Esophagus squamous epithelium (tissue), 4 donors: ENCODE measurements around the gene RHCE.
"Not testable (repeated sequence)": the region's sequence is repeated elsewhere in the genome, so short reads cannot be mapped to it uniquely, and the experiment has no call there.

Experiments used
- CTCF ChIP-seq, 6 experiments: fragments of 450-650 bp in 4 of 6; fragments of 200-600 bp in 2 of 6; sonication (generic) in 2 of 6; IDR thresholded peaks; one replicate each; pipeline ENCODE4 v1.5.1; 2016 to 2019; ENCODE audit warnings: antibody characterized with exemption in 6 of 6, mild to moderate bottlenecking in 4 of 6, moderate library complexity in 4 of 6
- POLR2A ChIP-seq, 4 donors: fragments of 450-650 bp; IDR thresholded peaks; one replicate each; pipeline ENCODE4 v1.6.1; 2017; ENCODE audit warnings: antibody characterized with exemption in 4 of 4, mild to moderate bottlenecking in 4 of 4, moderate library complexity in 3 of 4

GRCh38 chr1:25387096-25387495 lies 33.5 kb downstream of the RHCE start:
- TF ChIP-seq CTCF, POLR2A (IDR thresholded peaks at IDR 0.05): not testable (repeated sequence)
